AG04450 (cell line): ENCODE results near the gene TRIO. TPM values are rescaled to one million over a fixed set of nuclear protein-coding genes. Genes with fewer than 3 reads are reported as not detected.

Experiments used
- CTCF ChIA-PET: fragments of 300-600, 350-600 bp; formaldehyde crosslinking; extraction: SDS; loops from one replicate; lab custom pipeline; 2022; ENCODE audit warnings: antibody characterized with exemption, inconsistent platforms; lab: Charles Lee
- POLR2A ChIA-PET: fragments of 350-600 bp; formaldehyde crosslinking; extraction: SDS; loops from one replicate; lab custom pipeline; 2021; ENCODE audit warnings: antibody characterized with exemption, inconsistent platforms; lab: Yijun Ruan, JAX
- DNase-seq: peaks from one replicate; pipeline ENCODE4 v3.0.0-alpha.2; 2011; ENCODE audit warnings: low read depth, low spot score
- H3K27ac ChIP-seq: one replicate; pipeline ENCODE4 v1.5.1; 2012; ENCODE audit warnings: low read depth, low read length, control low read depth
- H3K27me3 ChIP-seq: one replicate; pipeline ENCODE4 v1.6.0; 2012; ENCODE audit warnings: low read length; ENCODE audit not compliant: control insufficient read depth, insufficient read depth
- H3K4me3 ChIP-seq: 2 replicates; pipeline ENCODE4 v1.5.1; 2011; ENCODE audit warnings: mild to moderate bottlenecking, low read depth, low read length, control low read depth
- H3K9me3 ChIP-seq: 2 replicates; pipeline ENCODE4 v1.5.1; 2012; ENCODE audit warnings: low read length; ENCODE audit not compliant: control insufficient read depth, insufficient read depth
- CTCF ChIP-seq: IDR thresholded peaks from 2 replicates; pipeline ENCODE4 v1.5.1; 2011; ENCODE audit warnings: low read depth, low read length, control low read depth, inconsistent platforms
- polyA plus RNA-seq: library from polyadenylated mRNA; depleted of rRNA; stranded (reverse); fragments of >200 nt; gene quantifications from 2 replicates; pipeline ENCODE4 v1.2.3, GENCODE V29; 2011

The TRIO gene
- polyA plus RNA-seq, 1 experiment = 268 TPM

GRCh38 chr5:14410068-14410393, 266.9 kb downstream of the TRIO start:
- no peak for TF ChIP-seq CTCF
- Histone ChIP-seq H3K27ac (no peak overlapping the region), H3K9me3 (no peaks in the 10 kb centered on the region), H3K4me3 (no peak overlapping the region), H3K27me3 (no peaks in the 10 kb centered on the region)
- no peak for DNase-seq
- ChIA-PET POLR2A (no interaction called here), CTCF (no interaction called here)

GRCh38 chr5:14410394-14411201, 267.5 kb downstream of the TRIO start:
- DNase-seq = no peak
- Histone ChIP-seq H3K27me3 (no peaks in the 10 kb centered on the region), H3K27ac (no peak overlapping the region), H3K9me3 (no peaks in the 10 kb centered on the region), H3K4me3 (no peak overlapping the region)
- no peak for TF ChIP-seq CTCF
- ChIA-PET POLR2A (no interaction called here), CTCF (interaction anchor here (0.8 to 0.9 kb wide), 3 partner anchors 10 to 69 kb away, joined by 3 to 5 read pairs (median 3); no protein-coding TSS in a partner anchor)

- Histone ChIP-seq H3K27ac (no peak overlapping the region), H3K27me3 (no peaks in the 10 kb centered on the region), H3K9me3 (no peaks in the 10 kb centered on the region), H3K4me3 (no peak overlapping the region)
- no peak for TF ChIP-seq CTCF
- no peak for DNase-seq
- ChIA-PET POLR2A (no interaction called here), CTCF (interaction anchor here (0.8 to 0.9 kb wide), 3 partner anchors 10 to 68 kb away, joined by 3 to 5 read pairs (median 3); no protein-coding TSS in a partner anchor)
Measured at GRCh38 chr5:14411216-14411615, 268.1 kb downstream of the TRIO start.

- no peaks in the 10 kb centered on the region for H3K9me3 ChIP-seq
- no peaks in the 10 kb centered on the region for H3K27me3 ChIP-seq
- no peak for DNase-seq
- TF ChIP-seq CTCF = no peak
- H3K4me3 ChIP-seq = no peak overlapping the region
- ChIA-PET CTCF (interaction anchor here (1.1 kb wide), 1 partner anchor 235 kb away, joined by 4 read pairs; no protein-coding TSS in a partner anchor), POLR2A (interaction anchor here (0.8 to 1.6 kb wide), 2 partner anchors 38 to 257 kb away, joined by 3 read pairs; no protein-coding TSS in a partner anchor)
- no peak overlapping the region for H3K27ac ChIP-seq
Measured at GRCh38 chr5:14413331-14413750, 270.2 kb downstream of the TRIO start.

- Histone ChIP-seq H3K4me3 (no peak overlapping the region), H3K27ac (no peak overlapping the region), H3K27me3 (no peaks in the 10 kb centered on the region), H3K9me3 (no peaks in the 10 kb centered on the region)
- no peak for TF ChIP-seq CTCF
- ChIA-PET POLR2A (no interaction called here), CTCF (no interaction called here)
- no peak for DNase-seq
Measured at GRCh38 chr5:14414007-14414406, 270.9 kb downstream of the TRIO start.
